Psoas muscle (tissue), 8 donors: ENCODE data around the gene PRKD2. TPM values are rescaled to one million over a fixed set of nuclear protein-coding genes. Genes with fewer than 3 reads are reported as not detected.

ENCODE experiments used
- ATAC-seq, 4 donors: fragments of 200-7000 bp; cut with Tn5 transposase; one replicate each; pipeline ENCODE4 v1.9.1; 2020; ENCODE audit warnings: moderate library complexity in 3 of 4, mild to moderate bottlenecking in 2 of 4
- DNase-seq, 2 donors: peaks; one replicate each; pipeline ENCODE4 v3.0.0-alpha.2; 2020
- H3K27ac ChIP-seq: fragments of 200-600 bp; one replicate; pipeline ENCODE4 v1.8.0; 2022
- H3K27me3 ChIP-seq, 3 donors: fragments of 200-600 bp in 1 of 3; one replicate each; pipeline versions ENCODE4 v1.6.1 to v1.8.0; 2013 to 2022; ENCODE audit warnings: low read length in 2 of 3, mild to moderate bottlenecking in 2 of 3, moderate library complexity in 1 of 3; ENCODE audit not compliant: insufficient read depth in 3 of 3
- H3K36me3 ChIP-seq, 2 donors: fragments of 200-600 bp in 1 of 2; one replicate each; pipeline versions ENCODE4 v1.6.1 to v1.8.0; 2013 to 2022; ENCODE audit warnings: low read depth in 1 of 2, mild to moderate bottlenecking in 1 of 2, moderate library complexity in 1 of 2; ENCODE audit not compliant: insufficient read depth in 1 of 2
- H3K4me1 ChIP-seq: fragments of 200-600 bp; one replicate; pipeline ENCODE4 v1.8.0; 2022
- H3K4me3 ChIP-seq: fragments of 200-600 bp; one replicate; pipeline ENCODE4 v1.8.0; 2022; ENCODE audit warnings: mild to moderate bottlenecking
- H3K9me3 ChIP-seq: fragments of 200-600 bp; one replicate; pipeline ENCODE4 v1.8.0; 2022
- CTCF ChIP-seq: fragments of 200-600 bp; IDR thresholded peaks from one replicate; pipeline ENCODE4 v1.8.0; 2022; ENCODE audit warnings: antibody characterized with exemption
- WGBS, 3 donors: extraction: QIAGEN DNeasy Blood & Tissue Kit; methylation state at CpG; one replicate each; pipeline versions ENCODE4 v1.1.6 to v1.1.7; 2013; 5-methylcytosine and 5-hydroxymethylcytosine counted together
- intact Hi-C, 2 donors: fragments of 100-400 bp; cut with DNase I; formaldehyde crosslinking; loops; one replicate each; pipeline versions ENCODE4 v1.11.0 to v1.14.2; 2022
- polyA plus RNA-seq, 3 donors: library from polyadenylated mRNA; stranded (reverse); fragments of 200-250 nt; gene quantifications; one replicate each; pipeline ENCODE4 v1.2.3, GENCODE V29; 2013
- total RNA-seq, 4 donors: library from RNA; stranded (reverse); fragmentation: NEBNext Ultra II Directional in 2 of 4; extraction: Animal tissue kit (Norgen Biotek cat#: 25700) in 2 of 4; gene quantifications; one replicate each; pipeline versions ENCODE4 v1.2.1 to v1.2.4, GENCODE V29; 2021 to 2023
- donor health status: healthy with polysubstance abuse.
- donor health status: DM: no; HTN: no; CAD: no; lungs with moderate emphysema.
- donor health status: Bipolar disorder and iron deficiency.
- donor health status: healthy.
- donor health status: DM: yes; HTN: yes; CAD: no.
- donor health status: DM: no; HTN: no; CAD: no.
- donor health status: DM: no; HTN: no; CAD: no.
- donor health status: DM: yes; HTN: yes; CAD: no.

PRKD2 gene
- total and polyA plus RNA-seq, 7 donors: 4.0 to 9.1 (median 6.9) TPM

DNA sequence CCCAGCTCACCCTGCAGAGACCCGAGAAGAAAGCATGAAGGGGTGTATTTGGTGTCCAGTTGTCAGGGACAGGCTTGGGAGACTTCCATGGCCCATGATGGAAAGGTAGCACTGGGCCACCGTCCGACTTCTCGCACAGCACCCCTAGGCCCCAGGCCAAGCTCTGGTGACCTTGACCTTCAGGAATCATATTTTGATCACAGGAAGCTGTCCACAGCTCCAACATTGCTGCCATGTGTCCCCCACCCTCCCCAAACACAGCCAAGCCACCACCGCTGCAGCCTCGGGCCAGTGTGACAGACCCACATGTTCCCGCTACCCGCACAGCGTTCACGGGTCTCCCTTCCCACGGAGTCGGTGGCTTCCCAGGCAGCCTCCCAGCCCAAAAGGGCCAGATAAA, 91.2 kb downstream of the PRKD2 start:
- H3K4me1 ChIP-seq: peaks cover 4% of the 10 kb centered on the region
- H3K9me3 ChIP-seq: no peaks in the 10 kb centered on the region
- TF ChIP-seq CTCF: no peak
- 63 to 72% (median 68%) methylated on average over 12 of the region's 12 CpGs for WGBS, 3 donors
- H3K27ac ChIP-seq: peak overlapping the region; percentile 53
- no peak overlapping the region for H3K4me3 ChIP-seq
- intact Hi-C loops: no loop called here
- no peaks in the 10 kb centered on the region for H3K36me3 ChIP-seq
- peak in 1 of 4 donors; percentile 21 for ATAC-seq
- no peak for DNase-seq
- peaks cover 0 to 7% (median under 1%) of the 10 kb centered on the region in 3 donors for H3K27me3 ChIP-seq

DNA sequence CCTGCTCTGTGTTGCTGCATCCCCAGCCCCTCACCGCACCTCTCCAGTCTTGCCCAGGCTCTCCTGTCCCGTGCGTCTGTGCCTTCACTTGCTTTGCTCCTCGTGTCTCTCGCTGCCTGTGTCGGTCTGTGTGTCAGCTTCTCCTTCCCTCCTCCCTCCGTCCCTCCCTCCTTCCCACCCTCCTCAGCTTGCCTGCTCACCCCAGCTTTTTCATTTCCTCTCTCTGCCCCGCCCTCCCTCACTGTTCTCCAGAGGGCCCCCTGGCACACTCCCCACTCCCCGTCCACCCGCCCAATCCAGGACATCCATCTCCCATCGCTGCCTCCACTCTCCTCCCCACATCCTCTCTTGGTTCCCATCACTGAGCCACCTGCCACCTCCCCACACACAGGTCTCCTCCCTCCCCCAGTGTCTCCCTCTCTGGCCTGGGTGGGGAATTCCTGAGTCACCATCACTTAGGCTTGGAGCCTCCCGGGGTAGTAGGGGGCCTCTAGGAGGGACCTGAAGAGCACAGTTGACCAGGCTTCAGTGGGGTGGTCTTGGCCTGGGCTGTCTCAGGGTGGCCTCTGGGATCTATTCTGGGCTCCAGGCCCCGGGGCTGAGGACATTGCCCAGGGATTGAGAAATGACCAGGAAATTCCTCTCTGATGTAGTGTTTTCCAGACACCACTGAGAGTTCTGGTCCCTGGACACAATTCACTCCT, 91.8 kb downstream of the PRKD2 start, which contains the start of gene PTGIR:
PTGIR (minus strand) TSS at position 132 of the 704 bp plus-strand sequence. CDS start 864 bp downstream, outside the sequence.
- peaks cover 4% of the 10 kb centered on the region for H3K4me1 ChIP-seq
- ATAC-seq (peak; percentile 53 to 76 (median 65)), DNase-seq (peak; percentile 86 to 91)
- no peak for TF ChIP-seq CTCF
- H3K27me3 ChIP-seq: peaks cover 0 to 6% (median 0%) of the 10 kb centered on the region in 3 donors
- WGBS, 3 donors: 31 to 34% (median 33%) methylated on average over 13 of the region's 13 CpGs
- H3K9me3 ChIP-seq: no peaks in the 10 kb centered on the region
- H3K4me3 ChIP-seq: peak within 1 kb of the TSS; percentile 45
- H3K27ac ChIP-seq: peak within 1 kb of the TSS; percentile 53
- no peaks in the 10 kb centered on the region for H3K36me3 ChIP-seq
- intact Hi-C loops: no loop called here

Other genes starting within 250 kb of the PRKD2 start
- 1 to 10 TPM in 2 of 4 donors, under 1 TPM in 2; 0.48 to 3.8 (median 1.5) TPM for gene PNMA8A, start 245.6 kb downstream of the PRKD2 start, total RNA-seq
- gene PNMA8A, start 245.6 kb downstream of the PRKD2 start, polyA plus RNA-seq: 1 to 10 TPM in 1 of 3 donors, under 1 TPM in 2; 0.11 to 2.2 (median 0.38) TPM
- under 1 TPM; 0.17 to 0.52 (median 0.43) TPM for gene PNMA8B, start 221.2 kb downstream of the PRKD2 start, total RNA-seq
- under 1 TPM; 0.16 to 0.43 (median 0.18) TPM for gene PNMA8B, start 221.2 kb downstream of the PRKD2 start, polyA plus RNA-seq
- gene CALM3, start 115.8 kb downstream of the PRKD2 start, total RNA-seq: 100 to 1,000 TPM; 142 to 192 (median 175) TPM
- 100 to 1,000 TPM; 120 to 145 (median 124) TPM for gene CALM3, start 115.8 kb downstream of the PRKD2 start, polyA plus RNA-seq
- gene PTGIR, start 92.0 kb downstream of the PRKD2 start, total RNA-seq: 1 to 10 TPM in 3 of 4 donors, under 1 TPM in 1; 0.82 to 7.0 (median 2.3) TPM
- gene PTGIR, start 92.0 kb downstream of the PRKD2 start, polyA plus RNA-seq: 1 to 10 TPM in 1 of 3 donors, under 1 TPM in 2; 0.74 to 1.2 (median 0.75) TPM
- gene GNG8, start 80.9 kb downstream of the PRKD2 start, total RNA-seq: not detected
- gene GNG8, start 80.9 kb downstream of the PRKD2 start, polyA plus RNA-seq: not detected
- gene DACT3, start 55.9 kb downstream of the PRKD2 start, total RNA-seq: 1 to 10 TPM in 3 of 4 donors, under 1 TPM in 1; 0.76 to 1.6 (median 1.1) TPM
- gene DACT3, start 55.9 kb downstream of the PRKD2 start, polyA plus RNA-seq: under 1 TPM; 0.44 to 0.66 (median 0.53) TPM
- gene FKRP, start 28.9 kb upstream of the PRKD2 start, total RNA-seq: 10 to 100 TPM; 14.4 to 24.5 (median 20.3) TPM
- gene FKRP, start 28.9 kb upstream of the PRKD2 start, polyA plus RNA-seq: 10 to 100 TPM; 11.6 to 15.0 (median 13.1) TPM
- gene STRN4, start 29.3 kb upstream of the PRKD2 start, total RNA-seq: 10 to 100 TPM; 28.6 to 72.3 (median 40.6) TPM
- 10 to 100 TPM; 45.2 to 53.9 (median 46.2) TPM for gene STRN4, start 29.3 kb upstream of the PRKD2 start, polyA plus RNA-seq
- gene SLC1A5, start 71.5 kb upstream of the PRKD2 start, total RNA-seq: 10 to 100 TPM in 1 of 4 donors, 1 to 10 TPM in 3; 5.4 to 12.6 (median 8.2) TPM
- gene SLC1A5, start 71.5 kb upstream of the PRKD2 start, polyA plus RNA-seq: 10 to 100 TPM in 1 of 3 donors, 1 to 10 TPM in 2; 3.2 to 10.3 (median 3.4) TPM
- gene AP2S1, start 133.7 kb upstream of the PRKD2 start, total RNA-seq: 10 to 100 TPM; 72.5 to 87.4 (median 85.9) TPM
- 100 to 1,000 TPM in 1 of 3 donors, 10 to 100 TPM in 2; 63.0 to 121 (median 97.2) TPM for gene AP2S1, start 133.7 kb upstream of the PRKD2 start, polyA plus RNA-seq
- 10 to 100 TPM; 26.0 to 44.9 (median 32.2) TPM for gene ARHGAP35, start 143.9 kb upstream of the PRKD2 start, total RNA-seq
- 10 to 100 TPM in 2 of 3 donors, 1 to 10 TPM in 1; 10.0 to 50.6 (median 15.5) TPM for gene ARHGAP35, start 143.9 kb upstream of the PRKD2 start, polyA plus RNA-seq